Large intestine (tissue), 3 donors: ENCODE data around the gene CNGA2. TPM values are rescaled to one million over a fixed set of nuclear protein-coding genes. Genes with fewer than 3 reads are reported as not detected.

Experiments used
- DNase-seq, 2 donors: peaks; one replicate each; pipeline versions ENCODE4 v3.0.0 to v3.0.0-alpha.2; 2013
- H3K27ac ChIP-seq: one replicate; pipeline ENCODE4 v1.5.1; 2013; ENCODE audit warnings: low read length
- H3K27me3 ChIP-seq: 2 replicates; pipeline ENCODE4 v1.6.1; 2013; ENCODE audit warnings: low read length; ENCODE audit not compliant: control insufficient read depth, insufficient read depth
- H3K36me3 ChIP-seq: 2 replicates; pipeline ENCODE4 v1.6.1; 2013; ENCODE audit warnings: low read length; ENCODE audit not compliant: control insufficient read depth, insufficient read depth
- H3K4me1 ChIP-seq: one replicate; pipeline ENCODE4 v1.6.1; 2013; ENCODE audit warnings: low read length; ENCODE audit not compliant: control insufficient read depth, insufficient read depth
- H3K4me3 ChIP-seq: one replicate; pipeline ENCODE4 v1.5.1; 2013; ENCODE audit warnings: low read length
- H3K9me3 ChIP-seq: one replicate; pipeline ENCODE4 v1.6.1; 2013; ENCODE audit warnings: mild to moderate bottlenecking, low read depth, low read length, moderate library complexity; ENCODE audit not compliant: control insufficient read depth
- whole genome bisulfite sequencing: methylation state at CpG from one replicate; pipeline ENCODE4 v1.1.5; 2013; ENCODE audit warnings: low lambda C conversion rate; ENCODE audit not compliant: insufficient coverage; 5-methylcytosine and 5-hydroxymethylcytosine counted together
- polyA plus RNA-seq: library from polyadenylated mRNA; unstranded; fragments of 120-200 nt; gene quantifications from one replicate; pipeline ENCODE4 v1.2.1, GENCODE V29; 2013

Gene CNGA2
- polyA plus RNA-seq, 1 donor, result not detected

- H3K36me3 ChIP-seq, result no peaks in the 10 kb centered on the region
- no CpG with 5 or more reads among the region's 9 CpGs for WGBS
- no peaks in the 10 kb centered on the region for H3K4me1 ChIP-seq
- H3K27ac ChIP-seq, result no peak overlapping the region
- no peak overlapping the region for H3K4me3 ChIP-seq
- DNase-seq, result no peak
- peaks cover 7% of the 10 kb centered on the region for H3K27me3 ChIP-seq
- no peaks in the 10 kb centered on the region for H3K9me3 ChIP-seq
Observed at GRCh38 chrX:151699746-151700145, 34.8 kb upstream of the CNGA2 start.

DNA sequence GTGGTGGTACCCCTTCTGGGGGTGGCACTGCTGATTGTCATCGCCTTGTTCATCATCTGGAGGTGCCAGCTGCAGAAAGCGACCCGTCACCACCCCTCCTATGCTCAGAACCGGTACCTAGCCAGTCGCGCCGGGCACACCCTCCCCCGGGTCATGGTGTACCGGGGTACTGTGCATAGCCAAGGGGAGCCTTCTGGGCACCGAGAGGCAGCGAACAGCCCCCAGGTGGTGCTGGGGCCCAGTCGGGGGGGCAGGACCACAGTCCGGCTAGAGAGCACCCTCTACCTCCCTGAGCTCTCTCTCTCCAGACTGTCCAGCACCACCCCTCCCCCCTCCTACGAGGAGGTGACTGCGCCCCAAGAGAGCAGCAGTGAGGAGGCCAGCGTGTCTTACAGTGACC lies 34.0 kb upstream of the CNGA2 start:
- DNase-seq, result no peak
- no CpG with 5 or more reads among the region's 16 CpGs for WGBS
- H3K4me3 ChIP-seq, result no peak overlapping the region
- peaks cover 5% of the 10 kb centered on the region for H3K27me3 ChIP-seq
- H3K4me1 ChIP-seq, result no peaks in the 10 kb centered on the region
- no peaks in the 10 kb centered on the region for H3K36me3 ChIP-seq
- H3K27ac ChIP-seq, result no peak overlapping the region
- no peaks in the 10 kb centered on the region for H3K9me3 ChIP-seq

DNA sequence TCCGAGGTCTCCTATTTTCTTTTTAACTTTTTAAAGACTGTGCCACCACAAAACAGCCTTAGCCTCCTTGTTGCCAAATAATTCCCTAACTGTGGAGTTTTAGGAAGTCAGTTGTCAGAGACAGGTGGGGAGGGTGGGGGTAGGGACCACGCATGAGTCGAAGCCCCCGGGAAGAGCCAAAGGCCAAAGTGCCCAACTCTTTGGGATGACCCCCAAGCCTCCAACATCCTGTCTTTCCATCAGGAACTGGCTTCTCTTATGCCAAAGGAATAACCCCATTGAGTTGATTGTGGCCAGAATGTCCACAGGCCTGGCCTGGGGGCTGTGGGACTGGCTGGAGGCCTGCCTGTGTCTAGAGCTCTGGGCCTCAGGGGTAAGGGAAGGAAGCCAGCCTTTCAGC lies 33.5 kb upstream of the CNGA2 start:
- no CpG with 5 or more reads among the region's 4 CpGs for WGBS
- H3K27ac ChIP-seq, result no peak overlapping the region
- no peak overlapping the region for H3K4me3 ChIP-seq
- peaks cover under 1% of the 10 kb centered on the region for H3K27me3 ChIP-seq
- no peak for DNase-seq
- no peaks in the 10 kb centered on the region for H3K36me3 ChIP-seq
- H3K4me1 ChIP-seq, result no peaks in the 10 kb centered on the region
- H3K9me3 ChIP-seq, result no peaks in the 10 kb centered on the region

DNA sequence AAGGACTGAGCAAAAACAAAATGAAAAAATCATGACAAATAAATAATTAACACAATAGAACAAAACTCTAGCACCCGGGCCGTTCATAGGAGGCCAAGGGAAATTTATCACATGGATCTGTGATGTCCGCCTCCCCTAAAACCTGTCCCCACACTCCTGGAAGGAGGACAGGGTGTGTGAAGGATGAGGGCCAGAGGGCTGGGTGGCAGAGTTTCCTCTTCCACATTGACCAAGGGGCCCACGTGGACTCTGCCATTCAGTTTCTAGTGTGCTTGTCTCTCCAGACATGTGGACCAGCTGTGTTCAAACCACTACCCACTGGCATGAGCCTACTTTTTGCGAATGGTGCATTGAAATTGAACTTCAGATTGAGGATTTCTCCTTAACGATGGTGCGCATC lies 33.0 kb upstream of the CNGA2 start:
- Histone ChIP-seq H3K27me3 (no peaks in the 10 kb centered on the region), H3K4me1 (no peaks in the 10 kb centered on the region), H3K36me3 (no peaks in the 10 kb centered on the region), H3K9me3 (no peaks in the 10 kb centered on the region), H3K27ac (no peak overlapping the region), H3K4me3 (no peak overlapping the region)
- WGBS, result no CpG with 5 or more reads among the region's 7 CpGs
- DNase-seq, result no peak

DNA sequence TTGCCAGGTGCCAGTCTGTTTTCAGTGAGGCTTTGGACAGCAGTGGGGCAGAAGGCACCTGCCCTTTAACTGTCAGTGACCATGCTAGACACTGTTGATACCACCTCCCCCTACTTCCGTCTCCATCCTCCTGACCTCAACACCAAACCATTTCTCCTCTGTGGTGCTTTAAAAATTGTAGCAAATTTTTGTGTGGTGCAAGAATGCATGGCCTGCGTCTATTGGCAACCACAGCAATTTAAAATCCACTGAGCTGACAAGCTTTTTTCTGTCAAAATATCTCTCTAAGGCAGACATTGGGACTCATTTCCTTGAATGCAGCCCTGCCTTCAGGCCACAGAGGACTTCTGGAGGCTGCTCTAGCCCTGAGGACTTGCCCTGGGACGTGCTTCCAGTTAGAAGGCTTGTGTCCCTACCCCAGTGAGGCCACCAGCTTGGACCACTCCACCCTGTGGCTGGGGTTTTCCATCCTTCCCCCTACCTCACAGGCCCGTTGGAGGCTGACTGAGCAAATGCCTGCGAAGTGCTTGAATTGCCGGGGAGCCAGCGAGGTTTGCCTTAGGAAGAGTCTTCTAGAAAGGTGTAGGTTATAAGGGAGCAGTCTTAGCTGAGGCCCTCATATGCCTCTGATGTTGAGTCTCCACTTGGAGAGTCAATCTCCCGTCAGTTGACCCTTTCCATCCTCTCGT lies 32.4 kb upstream of the CNGA2 start:
- Histone ChIP-seq H3K27me3 (no peaks in the 10 kb centered on the region), H3K4me1 (no peaks in the 10 kb centered on the region), H3K36me3 (no peaks in the 10 kb centered on the region), H3K9me3 (no peaks in the 10 kb centered on the region), H3K27ac (no peak overlapping the region), H3K4me3 (no peak overlapping the region)
- no peak for DNase-seq
- no CpG with 5 or more reads among the region's 9 CpGs for WGBS

GRCh38 chrX:151702741-151703340 lies 31.7 kb upstream of the CNGA2 start:
- H3K27ac ChIP-seq, result no peak overlapping the region
- H3K9me3 ChIP-seq, result no peaks in the 10 kb centered on the region
- WGBS, result no CpG with 5 or more reads among the region's 7 CpGs
- H3K36me3 ChIP-seq, result no peaks in the 10 kb centered on the region
- no peak overlapping the region for H3K4me3 ChIP-seq
- H3K4me1 ChIP-seq, result no peaks in the 10 kb centered on the region
- H3K27me3 ChIP-seq, result no peaks in the 10 kb centered on the region
- no peak for DNase-seq

DNA sequence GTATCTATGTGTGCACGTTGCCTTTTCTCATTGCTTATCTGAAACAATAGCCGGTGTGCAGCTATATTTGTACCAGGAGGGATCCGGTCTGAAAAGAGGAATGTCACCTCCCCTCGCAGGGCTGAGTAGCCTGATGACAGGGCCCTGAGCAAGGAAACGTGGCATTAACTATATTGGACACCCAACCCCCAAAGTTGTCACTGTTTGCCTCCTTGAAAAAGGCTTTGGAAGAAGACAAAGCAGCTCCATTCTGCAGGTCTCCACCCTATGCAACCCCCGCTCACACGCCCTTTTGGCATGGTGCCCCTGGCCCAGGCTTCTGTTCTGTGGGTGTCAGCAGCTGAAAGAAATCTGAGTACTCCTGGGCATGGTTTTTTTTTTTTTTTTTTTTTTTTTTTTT lies 31.1 kb upstream of the CNGA2 start:
- no peaks in the 10 kb centered on the region for H3K36me3 ChIP-seq
- H3K4me1 ChIP-seq, result no peaks in the 10 kb centered on the region
- H3K9me3 ChIP-seq, result no peaks in the 10 kb centered on the region
- WGBS, result no CpG with 5 or more reads among the region's 7 CpGs
- no peak for DNase-seq
- no peaks in the 10 kb centered on the region for H3K27me3 ChIP-seq
- H3K27ac ChIP-seq, result no peak overlapping the region
- H3K4me3 ChIP-seq, result no peak overlapping the region

GRCh38 chrX:151704041-151704663 lies 30.4 kb upstream of the CNGA2 start:
- Histone ChIP-seq H3K27ac (no peak overlapping the region), H3K4me3 (no peak overlapping the region), H3K36me3 (no peaks in the 10 kb centered on the region), H3K27me3 (no peaks in the 10 kb centered on the region), H3K4me1 (no peaks in the 10 kb centered on the region), H3K9me3 (no peaks in the 10 kb centered on the region)
- DNase-seq, result no peak
- WGBS, result no CpG with 5 or more reads among the region's 13 CpGs

DNA sequence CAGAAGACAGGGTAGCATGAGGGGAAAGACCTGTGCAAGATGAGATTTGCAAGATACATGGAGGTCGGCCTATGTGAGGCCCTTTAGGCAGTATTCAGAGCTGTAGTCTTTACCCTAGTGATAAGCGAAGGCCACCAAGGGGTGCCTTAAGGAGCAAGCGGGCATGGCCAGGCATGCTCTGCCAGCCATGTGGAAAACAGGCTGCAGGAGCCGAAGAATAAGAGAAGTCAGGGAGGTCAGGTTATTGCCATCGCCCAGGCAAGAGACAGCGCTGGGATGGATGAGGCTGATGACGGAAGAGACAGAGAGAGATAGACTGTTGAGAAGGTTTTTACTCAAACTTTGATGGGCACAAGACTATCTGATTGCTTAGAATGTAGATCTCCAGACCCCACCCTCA lies 25.7 kb upstream of the CNGA2 start:
- Histone ChIP-seq H3K9me3 (no peaks in the 10 kb centered on the region), H3K27me3 (no peaks in the 10 kb centered on the region), H3K36me3 (no peaks in the 10 kb centered on the region), H3K4me3 (no peak overlapping the region), H3K4me1 (no peaks in the 10 kb centered on the region), H3K27ac (no peak overlapping the region)
- DNase-seq, result no peak
- no CpG with 5 or more reads among the region's 7 CpGs for WGBS

- Histone ChIP-seq H3K36me3 (no peaks in the 10 kb centered on the region), H3K4me3 (no peak overlapping the region), H3K9me3 (no peaks in the 10 kb centered on the region), H3K27me3 (no peaks in the 10 kb centered on the region), H3K4me1 (no peaks in the 10 kb centered on the region), H3K27ac (no peak overlapping the region)
- DNase-seq, result no peak
- no CpG with 5 or more reads among the region's 2 CpGs for WGBS
Observed at GRCh38 chrX:151710457-151710856, 24.1 kb upstream of the CNGA2 start.

DNA sequence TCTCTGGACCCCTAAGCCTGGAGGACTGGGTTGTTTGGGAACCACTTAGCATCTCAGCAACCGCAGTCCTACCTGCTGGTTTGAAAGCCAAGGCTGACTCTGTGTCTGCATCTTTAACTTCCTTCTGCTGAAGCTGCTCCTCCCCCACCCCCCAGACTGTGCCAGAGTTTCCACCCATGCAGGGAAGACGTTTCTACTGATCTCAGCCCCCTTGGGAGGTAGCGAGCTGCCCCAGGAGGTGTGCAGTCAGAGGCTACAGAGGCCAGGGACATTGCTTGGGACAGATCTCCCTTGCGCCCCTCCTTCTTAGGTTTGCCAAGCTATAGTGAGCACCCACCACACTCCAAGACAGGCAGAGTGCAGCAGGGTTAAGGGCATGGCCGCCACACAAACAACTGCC lies 23.4 kb upstream of the CNGA2 start:
- no peak for DNase-seq
- Histone ChIP-seq H3K36me3 (no peaks in the 10 kb centered on the region), H3K4me1 (no peaks in the 10 kb centered on the region), H3K27ac (no peak overlapping the region), H3K4me3 (no peak overlapping the region), H3K27me3 (no peaks in the 10 kb centered on the region), H3K9me3 (no peaks in the 10 kb centered on the region)
- WGBS, result no CpG with 5 or more reads among the region's 5 CpGs
